Cardiac fibroblast (primary cell): ENCODE results near the gene PRM2.
A peak's percentile ranks its signal among the peaks of the same experiment; 100 is the strongest.

Experiments used
- DNase-seq, 2 donors: peaks; one replicate each; pipeline versions ENCODE4 v3.0.0 to v3.0.0-alpha.2; 2010; ENCODE audit warnings: low read depth in 2 of 2
- H3K4me3 ChIP-seq, 2 donors: replicated peaks in 1 of 2; 1 replicate in 1 of 2; 2 replicates in 1 of 2; pipeline ENCODE4 v1.5.1; 2011; ENCODE audit warnings: low read depth in 2 of 2, low read length in 2 of 2, mild to moderate bottlenecking in 2 of 2, moderate library complexity in 1 of 2
- CTCF ChIP-seq: IDR thresholded peaks from one replicate; pipeline ENCODE4 v1.5.1; 2011; ENCODE audit warnings: low read depth, mild to moderate bottlenecking, low read length, inconsistent platforms

The PRM2 gene

GRCh38 chr16:11254913-11255736 is 21.2 kb downstream of the PRM2 start:
- TF ChIP-seq CTCF: no peak
- peak; percentile 37 to 46 for DNase-seq
- peak overlapping the region; percentile 68 to 76 for H3K4me3 ChIP-seq

- no peak for DNase-seq
- H3K4me3 ChIP-seq: peak overlapping the region; percentile 68 to 76
- TF ChIP-seq CTCF: no peak
Measured at GRCh38 chr16:11253995-11254912, 22.0 kb downstream of the PRM2 start.

GRCh38 chr16:11253009-11253994 is 23.0 kb downstream of the PRM2 start:
- TF ChIP-seq CTCF: no peak
- DNase-seq: peak in 1 of 2 donors; percentile 30
- H3K4me3 ChIP-seq: peak overlapping the region; percentile 68 to 76

- no peak overlapping the region for H3K4me3 ChIP-seq
- no peak for DNase-seq
- no peak for TF ChIP-seq CTCF
Measured at GRCh38 chr16:11252482-11252931, 23.8 kb downstream of the PRM2 start.

GRCh38 chr16:11251525-11252481 is 24.5 kb downstream of the PRM2 start:
- DNase-seq: peak; percentile 44 to 55
- H3K4me3 ChIP-seq: no peak overlapping the region

More at GRCh38 chr16:11251525-11252481, 24.5 kb downstream of the PRM2 start:
- no peak for TF ChIP-seq CTCF
